HG03280 (cell line): Measurements from ENCODE around the gene SLC22A1.
"Not testable (repeated sequence)": the region's sequence is repeated elsewhere in the genome, so short reads cannot be mapped to it uniquely, and the experiment has no call there.

Experiments used
- ATAC-seq: cut with Tn5 transposase; IDR thresholded peaks from one replicate; pipeline ENCODE4 v1.9.1; 2021; ENCODE audit warnings: mild to moderate bottlenecking, moderate library complexity; ENCODE audit not compliant: unreplicated experiment

Gene SLC22A1

DNA sequence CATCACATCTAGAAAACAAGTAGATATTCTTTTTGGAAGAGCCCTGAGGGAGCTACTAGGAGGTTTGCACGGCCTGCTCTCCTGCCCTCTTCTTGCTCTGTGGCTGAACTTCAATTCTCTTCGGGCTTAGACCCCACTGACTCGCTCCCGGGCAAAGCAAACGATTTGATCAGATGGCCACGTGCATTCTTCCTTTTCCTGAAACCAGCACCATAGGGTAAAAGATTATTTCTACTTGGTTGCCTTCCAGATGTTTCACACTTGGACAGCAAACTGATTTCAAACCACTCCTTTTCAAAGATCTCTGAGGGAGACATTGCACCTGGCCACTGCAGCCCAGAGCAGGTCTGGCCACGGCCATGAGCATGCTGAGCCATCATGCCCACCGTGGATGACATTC, at the start of gene SLC22A1:
SLC22A1 (plus strand) TSS at position 258 of the 400 bp plus-strand sequence; CDS start at position 379, 121 bp downstream.
- ATAC-seq: no peak

DNA sequence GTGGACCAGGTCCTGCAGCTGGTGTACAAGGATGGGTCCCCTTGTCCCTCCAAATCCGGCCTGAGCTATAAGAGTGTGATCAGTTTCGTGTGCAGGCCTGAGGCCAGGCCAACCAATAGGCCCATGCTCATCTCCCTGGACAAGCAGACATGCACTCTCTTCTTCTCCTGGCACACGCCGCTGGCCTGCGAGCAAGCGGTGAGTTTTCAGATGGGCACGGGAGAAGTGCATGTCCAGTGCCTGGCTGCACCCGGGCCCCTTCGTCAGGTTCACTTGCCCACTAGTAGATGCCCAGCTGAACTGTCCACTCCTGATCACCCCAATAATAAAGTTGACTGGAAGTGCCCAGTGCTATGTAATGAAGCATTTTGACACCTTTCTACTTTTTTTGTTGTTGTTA, 48.3 kb upstream of the SLC22A1 start:
- ATAC-seq: no peak

DNA sequence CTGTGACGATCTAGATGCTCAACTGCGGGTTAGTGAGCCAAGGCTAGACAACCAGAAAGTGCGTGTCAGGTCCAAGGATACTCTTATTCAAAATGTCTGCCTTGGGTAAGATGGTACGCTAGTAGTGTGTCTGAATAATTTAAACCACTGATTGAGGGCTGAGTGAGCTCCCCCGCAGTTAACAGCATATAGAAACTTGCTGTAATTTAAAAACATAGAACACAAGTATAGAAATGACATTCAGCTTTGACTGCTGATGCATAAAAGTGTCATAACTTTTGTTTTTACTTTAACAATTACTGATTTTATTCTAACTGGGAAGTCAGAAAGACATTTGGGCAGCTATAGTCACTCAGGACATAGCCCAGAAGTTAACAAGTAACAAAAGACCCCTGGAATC, 45.6 kb upstream of the SLC22A1 start:
- no peak for ATAC-seq

DNA sequence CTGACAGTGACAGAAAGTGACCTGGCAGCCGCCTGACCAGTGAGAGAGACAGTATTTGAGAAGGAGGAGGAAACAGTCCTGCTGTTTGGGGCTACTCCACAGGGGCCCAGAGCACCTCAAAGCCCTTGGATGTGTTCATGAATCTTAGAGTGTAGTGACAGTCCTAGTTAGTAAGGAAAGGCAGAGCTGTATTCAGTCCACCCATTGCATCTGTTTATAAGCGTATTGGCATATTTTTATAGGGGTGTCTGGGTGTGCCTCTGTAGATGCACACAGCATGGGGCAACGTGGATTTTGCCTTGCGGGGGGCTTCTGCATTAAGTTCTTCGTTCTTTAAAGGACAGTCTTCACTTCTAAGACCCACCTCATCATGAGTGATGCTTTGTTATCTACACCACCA, 44.6 kb upstream of the SLC22A1 start:
- ATAC-seq: no peak

DNA sequence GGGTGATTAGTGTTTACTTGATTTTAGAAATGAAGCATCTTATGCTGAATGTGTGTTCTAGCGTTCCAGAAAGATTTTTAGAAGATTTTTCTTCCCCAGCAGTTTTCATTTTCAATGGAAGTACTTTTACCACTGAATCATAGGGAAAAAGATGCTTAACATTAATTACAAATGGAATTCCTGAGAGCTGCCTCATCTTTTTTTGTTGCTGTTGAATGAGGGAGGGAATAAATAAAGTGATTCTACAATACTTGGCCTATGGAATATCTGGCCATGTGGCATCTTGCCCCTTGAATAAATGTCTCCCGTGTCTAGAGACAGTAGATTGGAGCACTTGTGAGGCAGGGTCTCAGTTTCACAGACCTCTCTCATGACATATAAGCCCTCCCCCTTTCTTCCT, 44.1 kb upstream of the SLC22A1 start:
- no peak for ATAC-seq

DNA sequence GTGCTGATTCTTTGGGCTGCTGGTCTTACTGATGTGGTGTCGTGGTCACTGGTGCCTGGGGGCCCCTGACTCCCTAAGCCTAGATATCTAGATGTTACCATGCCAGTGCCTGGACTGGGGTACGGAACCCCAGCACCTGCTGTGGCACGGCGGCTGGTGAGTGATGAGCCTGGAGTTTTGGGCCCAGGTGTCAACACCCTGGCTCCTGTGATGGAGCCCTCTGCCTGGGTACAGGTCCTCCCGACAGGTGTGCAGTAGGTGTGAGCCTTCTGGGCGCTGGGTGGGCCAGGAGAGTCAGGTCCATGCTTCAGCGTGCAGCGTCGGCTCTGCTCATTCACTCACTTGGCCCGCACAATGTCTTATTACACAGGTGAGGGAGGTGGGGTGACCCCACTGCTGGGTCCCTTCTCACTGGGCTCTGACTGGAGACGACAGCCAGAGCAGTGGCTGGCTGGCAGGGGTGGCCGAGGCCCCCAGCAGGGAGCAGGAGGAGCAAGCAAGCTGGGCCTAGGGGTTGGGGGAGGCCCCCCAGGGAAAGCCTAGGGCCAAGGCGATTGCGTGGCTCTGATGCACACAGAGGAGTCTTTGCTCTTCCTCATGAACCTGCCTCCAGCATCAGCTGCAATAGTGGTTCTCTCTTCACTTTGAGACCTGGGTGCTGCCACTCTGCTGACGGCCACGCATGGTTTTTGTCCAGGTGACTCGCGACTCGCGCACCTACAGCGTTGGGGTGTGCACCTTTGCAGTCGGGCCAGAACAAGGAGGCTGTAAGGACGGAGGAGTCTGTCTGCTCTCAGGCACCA, 42.5 kb upstream of the SLC22A1 start:
- ATAC-seq: no peak

DNA sequence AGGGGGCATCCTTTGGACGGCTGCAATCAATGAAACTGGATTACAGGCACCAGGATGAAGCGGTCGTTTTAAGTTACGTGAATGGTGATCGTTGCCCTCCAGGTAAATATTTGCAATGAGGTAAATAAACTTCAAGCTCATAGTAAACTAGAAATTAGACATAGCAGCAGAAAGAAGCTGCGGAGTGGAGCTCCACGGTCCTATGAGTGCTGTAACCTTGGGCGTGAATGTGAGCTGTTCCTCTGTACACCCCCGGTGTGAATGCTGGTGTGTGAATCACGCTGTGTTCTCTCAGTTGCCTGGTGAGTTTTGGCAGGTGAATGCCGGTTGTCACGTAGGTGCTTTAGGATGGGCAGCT, 42.0 kb upstream of the SLC22A1 start:
- ATAC-seq: no peak

DNA sequence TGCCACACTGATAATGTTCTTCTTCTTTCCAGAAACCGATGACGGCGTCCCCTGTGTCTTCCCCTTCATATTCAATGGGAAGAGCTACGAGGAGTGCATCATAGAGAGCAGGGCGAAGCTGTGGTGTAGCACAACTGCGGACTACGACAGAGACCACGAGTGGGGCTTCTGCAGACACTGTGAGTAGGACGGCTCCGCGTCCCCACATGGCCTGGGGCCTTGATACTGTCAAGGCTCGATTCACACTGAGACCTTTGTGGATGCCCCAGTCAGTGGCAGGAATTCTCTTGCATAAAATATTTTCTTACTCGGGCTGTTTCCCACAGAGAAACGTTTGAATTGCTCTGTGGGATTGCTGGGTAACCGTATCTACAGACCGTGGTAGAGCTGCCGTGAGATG, 41.5 kb upstream of the SLC22A1 start:
- no peak for ATAC-seq

DNA sequence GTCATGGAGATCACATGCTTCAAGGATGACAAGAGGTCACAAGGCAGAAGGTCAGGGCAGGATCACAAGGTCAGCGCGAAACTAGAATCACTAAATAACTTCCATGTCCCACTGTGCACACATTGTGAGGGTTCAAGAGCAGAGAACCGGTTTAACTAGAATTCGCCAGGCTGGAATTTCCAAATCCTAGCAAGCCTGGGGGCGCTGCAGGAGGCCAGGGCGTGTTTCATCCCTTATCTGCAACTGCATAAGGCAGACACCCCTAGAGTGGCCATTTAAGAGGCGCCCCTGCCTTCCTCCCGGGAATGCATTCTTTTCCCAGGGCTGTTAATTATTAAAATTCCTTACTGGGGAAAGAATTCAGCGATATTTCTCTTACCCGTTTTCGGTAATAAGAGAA, 40.2 kb upstream of the SLC22A1 start:
- ATAC-seq: no peak

DNA sequence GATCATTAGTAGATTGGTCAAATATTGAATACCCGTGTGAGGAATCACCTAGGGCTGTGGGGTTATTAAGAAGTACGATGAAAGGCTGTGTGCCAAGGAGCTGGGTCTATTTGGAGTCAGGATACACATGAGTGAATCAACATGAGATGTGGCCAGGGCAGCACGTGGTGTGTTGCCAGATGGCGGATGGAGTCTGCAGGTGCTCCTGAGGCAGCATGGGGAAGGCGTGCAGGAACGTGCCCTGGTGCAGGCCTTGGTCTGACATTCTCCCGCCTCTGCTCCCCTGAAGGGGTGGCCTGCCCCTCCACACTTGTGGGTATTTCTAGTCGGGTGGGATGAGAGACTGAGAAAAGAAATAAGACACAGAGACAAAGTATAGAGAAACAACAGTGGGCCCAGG, 39.0 kb upstream of the SLC22A1 start:
- no peak for ATAC-seq

DNA sequence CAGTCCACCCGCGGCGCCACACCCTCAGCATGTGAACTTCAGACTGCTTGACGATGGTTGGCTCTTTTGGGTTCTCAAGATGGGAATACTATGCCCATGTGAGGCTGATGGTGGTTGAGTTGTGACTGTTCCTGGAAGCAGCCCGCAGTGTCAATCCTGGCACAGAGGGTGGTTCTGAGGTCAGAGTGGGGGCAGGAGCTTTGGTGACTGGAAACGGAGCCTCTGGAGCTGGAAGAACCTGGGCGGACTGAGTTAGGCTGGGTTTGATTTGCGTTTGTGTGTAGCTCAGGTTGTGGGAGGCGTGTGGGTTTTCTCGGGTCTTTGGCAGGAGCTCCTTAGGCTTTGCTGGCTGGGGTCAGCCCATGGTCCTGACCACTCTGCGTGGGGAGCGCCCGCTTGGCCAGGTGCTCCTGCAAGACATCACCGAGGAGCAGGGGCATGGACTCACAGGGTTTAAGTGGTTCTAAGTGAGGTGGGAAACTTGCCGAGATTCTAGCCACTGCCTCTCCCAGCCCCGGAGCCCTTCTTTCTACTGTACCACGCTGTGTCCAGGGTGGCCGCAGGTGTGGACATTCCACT, 37.3 kb upstream of the SLC22A1 start:
- no peak for ATAC-seq

DNA sequence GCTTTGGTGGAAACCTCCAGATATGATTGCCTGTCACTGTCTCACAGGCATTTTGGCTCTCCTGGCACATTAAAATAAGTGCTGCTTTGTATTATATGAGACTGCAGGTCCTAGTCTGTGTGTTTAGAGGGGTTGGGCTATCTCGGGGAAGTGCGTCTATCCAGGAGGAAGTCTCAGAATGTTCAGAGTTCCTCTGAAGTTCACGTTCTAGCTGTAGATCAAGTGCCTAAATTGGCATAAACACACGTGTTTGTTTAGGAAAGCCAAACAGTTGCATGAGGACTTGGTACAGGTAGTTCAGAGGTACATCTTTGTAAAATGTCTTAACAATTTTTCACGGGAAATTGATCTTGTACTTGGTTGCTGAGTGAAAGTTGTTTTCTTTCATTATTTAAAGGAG, 36.4 kb upstream of the SLC22A1 start:
- ATAC-seq: no peak

DNA sequence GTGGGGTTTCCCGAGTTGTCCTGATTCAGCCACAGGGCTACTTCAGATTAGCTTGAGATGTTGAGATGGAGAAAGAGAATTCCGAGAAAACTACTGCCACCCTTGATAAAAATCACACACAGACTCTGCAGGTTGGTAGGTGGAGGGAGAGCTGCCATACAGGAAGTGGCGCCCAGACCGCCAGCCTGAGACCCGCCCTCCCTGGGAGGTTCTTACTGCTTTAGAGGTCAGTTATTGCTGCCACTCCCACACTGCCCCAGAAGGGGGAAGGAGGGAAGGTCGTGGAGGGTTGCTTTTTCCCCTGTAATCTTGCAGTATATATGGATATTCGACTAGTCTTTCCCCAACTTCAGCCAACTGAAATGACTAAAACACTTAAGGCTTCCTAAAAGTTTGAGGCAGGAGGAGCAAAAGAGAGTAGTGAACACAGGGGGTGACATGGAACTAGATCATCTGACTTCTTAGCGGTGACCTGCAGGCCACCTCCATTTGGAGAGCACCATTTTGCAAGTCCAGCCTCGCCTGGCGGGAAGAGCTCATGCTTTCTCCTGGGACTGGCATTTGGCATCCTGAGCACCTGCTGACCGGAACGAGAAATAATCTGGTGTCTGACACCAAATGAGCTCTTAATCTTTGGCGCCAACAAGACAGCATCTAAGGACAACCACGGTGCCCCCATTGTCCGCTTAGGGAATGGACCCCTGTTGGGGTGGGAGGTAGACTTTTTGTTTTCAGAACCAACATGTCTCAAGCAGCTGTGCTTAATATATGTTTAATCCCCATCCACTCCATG, 35.7 kb upstream of the SLC22A1 start:
- no peak for ATAC-seq

DNA sequence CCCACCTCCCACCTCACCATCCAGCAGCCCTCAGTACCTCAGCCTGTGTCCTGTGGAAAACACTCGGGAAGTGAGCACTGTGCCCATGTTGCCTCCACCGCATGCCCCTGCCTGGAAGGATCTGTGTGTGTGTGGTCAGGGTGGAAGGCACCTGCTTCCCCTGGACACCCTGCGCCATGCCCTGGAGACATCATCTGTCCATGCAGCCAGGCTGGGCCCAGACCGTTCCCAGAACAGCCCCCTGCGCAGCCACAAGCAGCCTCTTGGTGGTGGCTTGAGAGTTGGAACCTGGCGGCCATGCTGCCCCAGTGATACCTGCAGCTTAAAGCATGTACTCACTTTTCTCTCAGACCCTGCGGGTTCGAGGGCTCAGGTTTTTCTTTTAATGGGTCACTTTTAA, 34.9 kb upstream of the SLC22A1 start:
- no peak for ATAC-seq

DNA sequence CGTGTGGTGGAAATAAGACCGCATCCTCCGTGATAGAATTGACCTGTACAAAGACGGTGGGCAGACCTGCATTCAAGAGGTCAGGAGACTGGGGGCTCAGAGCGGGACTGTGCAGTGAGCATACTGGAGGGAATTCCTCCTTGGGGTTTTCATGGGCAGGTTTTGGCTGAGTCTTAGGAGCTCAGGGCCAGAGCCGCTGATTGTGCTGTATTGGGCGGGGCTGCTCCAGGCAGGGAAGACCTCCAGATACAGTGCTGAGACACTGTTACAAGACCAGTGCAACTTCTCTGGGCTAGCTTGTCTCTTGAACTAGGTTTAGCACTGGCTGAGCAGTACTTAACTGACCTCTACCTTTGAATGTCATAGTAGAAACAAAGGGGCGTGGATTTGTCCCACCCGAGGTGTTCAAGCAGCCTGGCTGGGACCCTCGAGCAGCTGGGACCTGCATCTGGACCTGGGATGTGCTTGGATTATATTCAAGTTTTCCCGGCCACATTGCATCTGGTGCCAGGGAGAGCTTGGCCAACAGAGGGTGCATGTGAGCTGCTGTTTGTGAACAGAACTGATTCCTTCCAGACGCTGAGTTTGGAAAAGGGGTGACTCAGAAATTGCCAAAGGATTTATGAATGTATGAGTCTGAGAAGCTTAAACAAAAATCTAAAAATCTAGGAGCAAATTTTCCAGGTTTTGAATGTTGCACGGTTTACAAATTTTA, 33.4 kb upstream of the SLC22A1 start:
- ATAC-seq: no peak

DNA sequence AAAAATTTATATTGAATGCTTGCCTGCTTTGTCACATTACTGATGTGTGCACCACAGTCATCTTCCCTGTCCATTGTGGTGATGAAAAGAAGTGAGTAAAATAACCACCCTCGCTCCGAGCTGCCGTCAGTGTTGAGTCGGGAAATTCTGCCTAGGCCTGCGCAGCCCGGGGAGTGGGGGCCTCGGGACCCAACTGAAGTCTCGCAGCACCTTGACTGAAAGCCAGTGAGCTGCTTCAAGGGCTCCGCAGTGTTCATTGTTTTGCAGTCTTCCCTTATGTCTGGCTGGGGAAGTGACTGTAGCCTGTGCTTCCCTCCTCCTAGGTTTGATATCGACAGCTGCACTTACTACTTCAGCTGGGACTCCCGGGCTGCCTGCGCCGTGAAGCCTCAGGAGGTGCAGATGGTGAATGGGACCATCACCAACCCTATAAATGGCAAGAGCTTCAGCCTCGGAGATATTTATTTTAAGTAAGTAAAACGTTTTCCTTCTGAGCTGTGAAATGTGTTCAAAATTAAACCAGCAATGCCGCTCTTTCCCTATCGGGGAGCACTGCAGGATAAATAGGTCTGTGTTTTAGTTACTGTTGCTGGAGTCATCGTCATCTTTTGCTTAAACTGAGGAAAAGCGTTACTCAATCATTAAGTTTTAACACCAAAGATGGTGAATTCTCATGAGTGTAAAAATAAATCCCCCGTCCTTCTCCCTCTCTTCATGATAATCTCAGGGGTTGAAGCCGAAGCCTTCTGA, 32.7 kb upstream of the SLC22A1 start:
- no peak for ATAC-seq

DNA sequence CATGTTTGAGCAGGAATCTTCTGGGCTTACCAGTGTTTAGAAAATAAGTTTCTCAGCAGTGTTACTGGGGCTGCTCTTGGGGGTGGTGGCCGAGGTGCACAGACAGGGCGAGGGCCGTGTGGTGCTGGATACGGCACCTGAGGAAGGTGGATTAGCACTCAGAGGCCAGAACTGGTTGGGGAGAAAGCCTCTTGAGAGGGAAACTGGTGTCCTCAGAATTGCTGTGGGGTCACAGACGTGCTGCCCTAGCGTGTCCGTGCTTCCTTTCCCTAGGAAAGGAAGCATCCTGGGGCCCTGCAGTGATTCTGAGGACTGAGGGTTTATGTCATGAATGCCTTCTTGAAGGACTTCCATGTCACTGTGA, 32.1 kb upstream of the SLC22A1 start:
- no peak for ATAC-seq

DNA sequence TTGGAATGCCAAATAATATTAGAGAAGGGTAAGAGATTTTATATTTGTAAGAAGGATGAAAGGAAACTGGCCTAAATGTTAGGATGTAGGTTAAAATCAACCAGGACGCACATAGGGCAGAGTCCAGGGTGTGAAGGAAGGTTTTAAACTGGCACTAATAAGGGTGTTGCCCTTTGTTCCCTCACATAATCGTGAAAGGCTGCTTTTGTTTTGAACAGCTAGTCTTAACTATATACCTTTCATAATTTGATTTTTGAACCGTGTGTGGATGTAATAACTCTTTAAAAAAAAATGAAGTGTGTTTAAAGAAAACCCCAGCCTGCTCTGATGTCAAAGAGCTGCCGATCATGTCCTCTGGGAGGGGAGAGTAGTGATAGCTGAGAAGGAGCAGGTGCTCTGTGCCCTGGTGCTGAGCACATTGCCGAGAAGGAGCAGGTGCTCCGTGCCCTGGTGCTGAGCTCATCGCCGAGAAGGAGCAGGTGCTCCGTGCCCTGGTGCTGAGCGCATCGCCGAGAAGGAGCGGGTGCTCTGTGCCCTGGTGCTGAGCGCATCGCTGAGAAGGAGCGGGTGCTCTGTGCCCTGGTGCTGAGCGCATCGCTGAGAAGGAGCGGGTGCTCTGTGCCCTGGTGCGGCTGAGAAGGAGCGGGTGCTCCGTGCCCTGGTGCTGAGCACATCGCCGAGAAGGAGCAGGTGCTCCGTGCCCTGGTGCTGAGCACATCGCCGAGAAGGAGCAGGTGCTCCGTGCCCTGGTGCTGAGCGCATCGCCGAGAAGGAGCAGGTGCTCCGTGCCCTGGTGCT, 31.0 kb upstream of the SLC22A1 start:
- not testable (repeated sequence) for ATAC-seq

DNA sequence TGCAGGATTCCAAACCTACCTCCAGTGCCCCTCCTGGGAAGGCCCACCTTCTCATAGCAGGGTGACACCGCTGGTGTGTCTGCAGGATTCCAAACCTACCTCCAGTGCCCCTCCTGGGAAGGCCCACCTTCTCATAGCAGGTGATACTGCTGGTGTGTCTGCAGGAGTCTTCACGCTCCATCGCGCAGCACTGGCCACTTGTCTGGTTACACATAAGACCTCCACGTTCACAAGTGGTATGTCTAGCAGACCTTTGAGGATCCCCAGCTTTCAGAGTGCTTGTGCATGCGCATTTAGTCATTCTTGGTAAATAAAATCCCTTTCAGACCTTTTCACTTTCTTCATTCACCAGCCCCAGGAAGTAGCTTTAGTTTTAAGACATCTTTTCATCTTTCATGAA, 29.4 kb upstream of the SLC22A1 start:
- not testable (repeated sequence) for ATAC-seq

DNA sequence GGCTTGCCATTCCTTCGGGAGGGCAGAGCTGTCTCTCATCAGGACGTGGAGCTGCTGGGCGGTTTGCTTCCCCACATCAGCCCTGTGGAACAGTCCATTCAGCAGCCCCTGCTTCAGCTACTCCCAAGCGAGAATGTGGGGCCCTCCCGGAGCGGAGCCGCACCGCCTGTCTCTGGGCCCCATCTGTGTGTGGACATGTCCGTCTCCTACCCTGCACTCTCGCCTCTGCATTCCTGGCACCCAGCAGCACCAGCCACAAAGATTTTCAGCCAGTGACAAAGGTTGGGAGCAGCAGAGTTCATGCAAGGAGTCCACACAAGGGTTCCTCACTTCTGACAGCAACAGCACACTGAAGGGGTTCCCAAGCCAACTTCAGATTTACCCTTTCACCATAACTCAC, 29.0 kb upstream of the SLC22A1 start:
- ATAC-seq: no peak
